ENCODE measurements around the gene WHRN. TPM values are rescaled to one million over a fixed set of nuclear protein-coding genes. Genes with fewer than 3 reads are reported as not detected.
A peak's percentile ranks its signal among the peaks of the same experiment; 100 is the strongest.

Gene WHRN
- 1 to 10 TPM; 4.4 to 8.9 TPM for total RNA-seq
- 10 to 100 TPM; 24.8 to 26.8 TPM for polyA plus RNA-seq (ENCODE audit: insufficient read length in 2 of 2)
- long read RNA-seq, donor 1, partial matches to known transcripts: 0 of 1 reads
- long read RNA-seq, donor 1, other reads (novel, unspliced or antisense): 0 of 1 reads
- long read RNA-seq, donor 2: 0 reads
- long read RNA-seq, donor 3: 0 reads
- long read RNA-seq, donor 4, partial matches to known transcripts: 0 of 2 reads
- long read RNA-seq, donor 4, other reads (novel, unspliced or antisense): 0 of 2 reads

- H3K4me3 ChIP-seq (ENCODE audit: low read depth, low read length): peak within 1 kb of the TSS; percentile 70
- H3K9me3 ChIP-seq (ENCODE audit: control insufficient read depth, insufficient read depth, low read length): no peaks in the 10 kb centered on the region
- under 1% methylated on average over 67 of the region's 75 CpGs for WGBS (ENCODE audit: insufficient coverage)
- no peaks in the 10 kb centered on the region for H3K36me3 ChIP-seq (ENCODE audit: control insufficient read depth, insufficient read depth, low read length)
- peaks cover 37% of the 10 kb centered on the region for H3K4me1 ChIP-seq (ENCODE audit: control insufficient read depth, insufficient read depth, low read length)
- peaks cover 23% of the 10 kb centered on the region for H3K27me3 ChIP-seq (ENCODE audit: control insufficient read depth, insufficient read depth, low read length)
- peak within 1 kb of the TSS; percentile 86 for H3K27ac ChIP-seq (ENCODE audit: low read depth, low read length)
- peak in 5 of 6 donors; percentile 74 to 96 (median 85) for DNase-seq (ENCODE audit: low read depth in 4 of 6, low spot score in 6 of 6)
Measured at GRCh38 chr9:114505187-114506081, at the start of gene WHRN. WHRN (minus strand) TSS chr9:114505473; CDS start chr9:114504801, 672 bp downstream.

- Histone ChIP-seq H3K4me1 (ENCODE audit: control insufficient read depth, insufficient read depth, low read length) (peaks cover 6% of the 10 kb centered on the region), H3K27ac (ENCODE audit: low read depth, low read length) (no peak overlapping the region), H3K27me3 (ENCODE audit: control insufficient read depth, insufficient read depth, low read length) (no peaks in the 10 kb centered on the region), H3K4me3 (ENCODE audit: low read depth, low read length) (no peak overlapping the region), H3K36me3 (ENCODE audit: control insufficient read depth, insufficient read depth, low read length) (no peaks in the 10 kb centered on the region), H3K9me3 (ENCODE audit: control insufficient read depth, insufficient read depth, low read length) (no peaks in the 10 kb centered on the region)
- DNase-seq (ENCODE audit: low read depth in 4 of 6, low spot score in 6 of 6): no peak
- WGBS (ENCODE audit: insufficient coverage): 100% methylated on average over 1 of the region's 3 CpGs
Measured at GRCh38 chr9:114553202-114553601, 47.9 kb upstream of the WHRN start.

GRCh38 chr9:114552706-114553105 lies 47.4 kb upstream of the WHRN start:
- Histone ChIP-seq H3K27me3 (ENCODE audit: control insufficient read depth, insufficient read depth, low read length) (no peaks in the 10 kb centered on the region), H3K9me3 (ENCODE audit: control insufficient read depth, insufficient read depth, low read length) (no peaks in the 10 kb centered on the region), H3K36me3 (ENCODE audit: control insufficient read depth, insufficient read depth, low read length) (no peaks in the 10 kb centered on the region), H3K4me1 (ENCODE audit: control insufficient read depth, insufficient read depth, low read length) (peaks cover 6% of the 10 kb centered on the region), H3K4me3 (ENCODE audit: low read depth, low read length) (no peak overlapping the region), H3K27ac (ENCODE audit: low read depth, low read length) (no peak overlapping the region)
- DNase-seq (ENCODE audit: low read depth in 4 of 6, low spot score in 6 of 6): no peak
- 96% methylated on average over 4 of the region's 5 CpGs for WGBS (ENCODE audit: insufficient coverage)

- peak in 1 of 6 donors; percentile 18 for DNase-seq (ENCODE audit: low read depth in 4 of 6, low spot score in 6 of 6)
- WGBS (ENCODE audit: insufficient coverage): 59% methylated on average over 2 of the region's 6 CpGs
Measured at GRCh38 chr9:114551750-114552685, 46.7 kb upstream of the WHRN start.

GRCh38 chr9:114549697-114550330 lies 44.5 kb upstream of the WHRN start:
- Histone ChIP-seq H3K4me1 (ENCODE audit: control insufficient read depth, insufficient read depth, low read length) (peaks cover 6% of the 10 kb centered on the region), H3K36me3 (ENCODE audit: control insufficient read depth, insufficient read depth, low read length) (no peaks in the 10 kb centered on the region), H3K27ac (ENCODE audit: low read depth, low read length) (no peak overlapping the region), H3K4me3 (ENCODE audit: low read depth, low read length) (no peak overlapping the region), H3K9me3 (ENCODE audit: control insufficient read depth, insufficient read depth, low read length) (no peaks in the 10 kb centered on the region), H3K27me3 (ENCODE audit: control insufficient read depth, insufficient read depth, low read length) (no peaks in the 10 kb centered on the region)
- peak in 3 of 6 donors; percentile 19 to 76 (median 28) for DNase-seq (ENCODE audit: low read depth in 4 of 6, low spot score in 6 of 6)
- 43% methylated on average over 7 of the region's 9 CpGs for WGBS (ENCODE audit: insufficient coverage)

More at GRCh38 chr9:114551750-114552685, 46.7 kb upstream of the WHRN start:
- Histone ChIP-seq H3K36me3 (ENCODE audit: control insufficient read depth, insufficient read depth, low read length) (no peaks in the 10 kb centered on the region), H3K27me3 (ENCODE audit: control insufficient read depth, insufficient read depth, low read length) (no peaks in the 10 kb centered on the region), H3K4me1 (ENCODE audit: control insufficient read depth, insufficient read depth, low read length) (peaks cover 6% of the 10 kb centered on the region), H3K27ac (ENCODE audit: low read depth, low read length) (no peak overlapping the region), H3K4me3 (ENCODE audit: low read depth, low read length) (no peak overlapping the region), H3K9me3 (ENCODE audit: control insufficient read depth, insufficient read depth, low read length) (no peaks in the 10 kb centered on the region)

GRCh38 chr9:114546851-114547250 lies 41.6 kb upstream of the WHRN start:
- Histone ChIP-seq H3K27ac (ENCODE audit: low read depth, low read length) (no peak overlapping the region), H3K36me3 (ENCODE audit: control insufficient read depth, insufficient read depth, low read length) (no peaks in the 10 kb centered on the region), H3K27me3 (ENCODE audit: control insufficient read depth, insufficient read depth, low read length) (no peaks in the 10 kb centered on the region), H3K9me3 (ENCODE audit: control insufficient read depth, insufficient read depth, low read length) (no peaks in the 10 kb centered on the region), H3K4me3 (ENCODE audit: low read depth, low read length) (no peak overlapping the region), H3K4me1 (ENCODE audit: control insufficient read depth, insufficient read depth, low read length) (peaks cover 6% of the 10 kb centered on the region)
- no peak for DNase-seq (ENCODE audit: low read depth in 4 of 6, low spot score in 6 of 6)

GRCh38 chr9:114545055-114545454 lies 39.8 kb upstream of the WHRN start:
- H3K4me1 ChIP-seq (ENCODE audit: control insufficient read depth, insufficient read depth, low read length): peaks cover 6% of the 10 kb centered on the region
- H3K9me3 ChIP-seq (ENCODE audit: control insufficient read depth, insufficient read depth, low read length): no peaks in the 10 kb centered on the region
- WGBS (ENCODE audit: insufficient coverage): 83% methylated on average over 2 of the region's 5 CpGs
- H3K4me3 ChIP-seq (ENCODE audit: low read depth, low read length): no peak overlapping the region
- H3K27ac ChIP-seq (ENCODE audit: low read depth, low read length): no peak overlapping the region
- DNase-seq (ENCODE audit: low read depth in 4 of 6, low spot score in 6 of 6): no peak
- H3K27me3 ChIP-seq (ENCODE audit: control insufficient read depth, insufficient read depth, low read length): no peaks in the 10 kb centered on the region
- no peaks in the 10 kb centered on the region for H3K36me3 ChIP-seq (ENCODE audit: control insufficient read depth, insufficient read depth, low read length)

GRCh38 chr9:114539701-114540380 lies 34.6 kb upstream of the WHRN start:
- Histone ChIP-seq H3K27me3 (ENCODE audit: control insufficient read depth, insufficient read depth, low read length) (no peaks in the 10 kb centered on the region), H3K9me3 (ENCODE audit: control insufficient read depth, insufficient read depth, low read length) (no peaks in the 10 kb centered on the region), H3K27ac (ENCODE audit: low read depth, low read length) (no peak overlapping the region), H3K36me3 (ENCODE audit: control insufficient read depth, insufficient read depth, low read length) (no peaks in the 10 kb centered on the region), H3K4me3 (ENCODE audit: low read depth, low read length) (no peak overlapping the region), H3K4me1 (ENCODE audit: control insufficient read depth, insufficient read depth, low read length) (no peaks in the 10 kb centered on the region)
- 60% methylated on average over 4 of the region's 9 CpGs for WGBS (ENCODE audit: insufficient coverage)
- peak in 2 of 6 donors; percentile 30 to 62 for DNase-seq (ENCODE audit: low read depth in 4 of 6, low spot score in 6 of 6)

Data from spinal cord (tissue), 10 donors.